Measurements from ENCODE around the gene DCBLD2. TPM values are rescaled to one million over a fixed set of nuclear protein-coding genes. Genes with fewer than 3 reads are reported as not detected.
A peak's percentile ranks its signal among the peaks of the same experiment; 100 is the strongest.

DCBLD2 gene
- total RNA-seq, 1 donor from 2014 or later = 51.2 TPM

DNA sequence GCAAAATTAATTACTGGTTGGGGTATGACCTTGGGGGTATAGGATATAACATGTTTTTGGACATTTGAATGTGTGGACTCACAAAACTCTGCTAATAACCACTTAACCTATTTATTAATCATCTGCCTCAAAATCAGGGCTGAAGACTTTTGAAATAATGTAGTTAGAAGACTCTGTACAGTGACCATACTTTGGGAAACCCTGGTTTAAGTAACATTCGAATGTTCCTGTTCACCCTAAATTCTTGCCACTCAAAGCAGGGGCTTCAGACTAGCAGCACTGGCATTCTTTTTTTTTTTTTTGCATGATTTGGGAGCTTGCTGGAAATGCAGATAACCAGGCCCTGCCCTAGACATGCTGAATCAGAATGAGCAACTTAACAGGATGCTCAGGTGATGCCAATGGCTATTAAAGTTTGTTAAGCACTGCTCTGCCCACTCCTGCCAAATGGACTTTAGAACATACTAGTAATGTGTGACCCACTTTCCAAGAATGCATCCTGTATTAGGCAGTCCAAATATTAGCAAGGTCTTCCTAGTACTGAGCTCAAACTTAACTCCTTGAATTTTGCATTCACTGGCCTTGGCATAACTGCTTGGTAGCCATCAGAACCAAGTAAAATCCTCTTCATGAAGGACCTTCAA, 151.1 kb downstream of the DCBLD2 start:
- Mint-ChIP-seq H3K36me3 (no peaks in the 10 kb centered on the region), H3K4me1 (ENCODE audit: unreplicated experiment) (peaks cover 9% of the 10 kb centered on the region), H3K9me3 (no peaks in the 10 kb centered on the region), H3K27me3 (no peaks in the 10 kb centered on the region), H3K27ac (no peak overlapping the region), H3K4me3 (no peak overlapping the region)
- TF ChIP-seq, protein P1, sequence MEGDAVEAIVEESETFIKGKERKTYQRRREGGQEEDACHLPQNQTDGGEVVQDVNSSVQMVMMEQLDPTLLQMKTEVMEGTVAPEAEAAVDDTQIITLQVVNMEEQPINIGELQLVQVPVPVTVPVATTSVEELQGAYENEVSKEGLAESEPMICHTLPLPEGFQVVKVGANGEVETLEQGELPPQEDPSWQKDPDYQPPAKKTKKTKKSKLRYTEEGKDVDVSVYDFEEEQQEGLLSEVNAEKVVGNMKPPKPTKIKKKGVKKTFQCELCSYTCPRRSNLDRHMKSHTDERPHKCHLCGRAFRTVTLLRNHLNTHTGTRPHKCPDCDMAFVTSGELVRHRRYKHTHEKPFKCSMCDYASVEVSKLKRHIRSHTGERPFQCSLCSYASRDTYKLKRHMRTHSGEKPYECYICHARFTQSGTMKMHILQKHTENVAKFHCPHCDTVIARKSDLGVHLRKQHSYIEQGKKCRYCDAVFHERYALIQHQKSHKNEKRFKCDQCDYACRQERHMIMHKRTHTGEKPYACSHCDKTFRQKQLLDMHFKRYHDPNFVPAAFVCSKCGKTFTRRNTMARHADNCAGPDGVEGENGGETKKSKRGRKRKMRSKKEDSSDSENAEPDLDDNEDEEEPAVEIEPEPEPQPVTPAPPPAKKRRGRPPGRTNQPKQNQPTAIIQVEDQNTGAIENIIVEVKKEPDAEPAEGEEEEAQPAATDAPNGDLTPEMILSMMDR (conservative IDR thresholded peaks at IDR 0.05) = no peak
- no peak for DNase-seq (ENCODE audit: extremely low spot score, unreplicated experiment)

DNA sequence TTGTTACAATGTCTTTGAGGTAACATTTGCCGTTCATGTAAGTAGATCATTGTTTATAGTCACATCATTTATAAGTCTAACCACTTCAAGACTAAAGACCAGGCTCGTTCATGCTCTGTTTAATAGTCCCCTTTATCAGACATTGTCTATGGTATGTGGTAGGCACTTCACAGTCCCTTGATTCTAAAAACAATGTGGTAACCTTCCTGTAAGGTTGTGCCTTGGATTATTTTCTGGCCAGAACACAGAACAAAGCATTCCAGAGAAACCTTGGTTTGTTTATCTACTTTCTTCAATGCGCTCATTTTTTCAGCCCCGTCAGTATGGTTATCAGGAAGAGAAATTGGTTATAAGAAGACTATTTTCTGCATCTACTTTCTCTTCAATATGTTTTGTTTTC, 154.6 kb downstream of the DCBLD2 start:
- H3K36me3 Mint-ChIP-seq = peaks cover 5% of the 10 kb centered on the region
- TF ChIP-seq, protein P1 (conservative IDR thresholded peaks at IDR 0.05) = no peak
- no peaks in the 10 kb centered on the region for H3K9me3 Mint-ChIP-seq
- H3K27ac Mint-ChIP-seq = peak overlapping the region; percentile 3
- H3K4me3 Mint-ChIP-seq = no peak overlapping the region
- peaks cover 8% of the 10 kb centered on the region for H3K4me1 Mint-ChIP-seq (ENCODE audit: unreplicated experiment)
- H3K27me3 Mint-ChIP-seq = no peaks in the 10 kb centered on the region
- no peak for DNase-seq (ENCODE audit: extremely low spot score, unreplicated experiment)

DNA sequence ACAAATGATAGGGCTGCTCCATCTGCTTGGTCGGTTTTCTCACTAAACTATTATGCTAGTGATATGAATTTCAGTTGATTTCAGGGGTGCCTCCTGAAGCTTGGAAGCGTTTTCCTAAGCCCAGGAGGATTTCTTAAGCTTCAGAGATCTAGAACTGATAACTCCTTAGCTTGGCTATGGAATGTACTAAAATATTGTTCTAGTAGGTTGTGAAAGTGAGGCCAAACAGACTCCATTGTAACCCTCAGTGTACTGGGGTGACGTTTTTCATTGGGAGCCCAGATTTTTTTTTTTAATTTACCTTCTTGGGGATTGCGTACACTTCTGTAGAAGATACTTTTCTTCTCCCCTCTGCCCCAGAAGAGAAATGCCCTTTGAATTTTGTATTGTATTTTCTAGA, 155.4 kb downstream of the DCBLD2 start:
- TF ChIP-seq, protein P1 (conservative IDR thresholded peaks at IDR 0.05) = no peak
- no peak for DNase-seq (ENCODE audit: extremely low spot score, unreplicated experiment)
- Mint-ChIP-seq H3K36me3 (peaks cover 5% of the 10 kb centered on the region), H3K4me3 (no peak overlapping the region), H3K4me1 (ENCODE audit: unreplicated experiment) (peaks cover 8% of the 10 kb centered on the region), H3K27me3 (no peaks in the 10 kb centered on the region), H3K27ac (no peak overlapping the region), H3K9me3 (no peaks in the 10 kb centered on the region)

Other genes with a start within 250 kb of the DCBLD2 start
- 16.5 and 21.9 TPM in 2 replicates for gene ST3GAL6, start 138.4 kb downstream of the DCBLD2 start, total RNA-seq (ENCODE audit: low replicate concordance)

Measured in type B pancreatic cell (in vitro differentiated cells).